DND-41 (cell line): Measurements from ENCODE around the gene USP12.

Experiments
- ATAC-seq: fragments of 200-7000 bp; cut with Tn5 transposase; 3 replicates; pipeline ENCODE4 v1.9.1; 2021; ENCODE audit warnings: low read depth; ENCODE audit not compliant: insufficient read depth
- DNase-seq: peaks from one replicate; pipeline ENCODE4 v3.0.0-alpha.2; 2020
- H2AFZ ChIP-seq: 2 replicates; pipeline ENCODE4 v1.6.0; 2012; ENCODE audit warnings: low read depth, low read length
- H3K27ac ChIP-seq: 2 replicates; pipeline ENCODE4 v1.5.1; 2012; ENCODE audit warnings: low read length, inconsistent platforms
- H3K27me3 ChIP-seq: fragments of 200-600 bp; sonication (generic); 2 replicates; pipeline ENCODE4 v1.6.0; 2012; ENCODE audit warnings: low read length, mild to moderate bottlenecking, inconsistent platforms; ENCODE audit not compliant: insufficient read depth, poor library complexity
- H3K36me3 ChIP-seq: 2 replicates; pipeline ENCODE4 v1.5.1; 2012; ENCODE audit warnings: low read length, inconsistent platforms; ENCODE audit not compliant: insufficient read depth
- H3K4me1 ChIP-seq: 2 replicates; pipeline ENCODE4 v1.5.1; 2012; ENCODE audit warnings: mild to moderate bottlenecking, low read length; ENCODE audit not compliant: insufficient read depth
- H3K4me2 ChIP-seq: 2 replicates; pipeline ENCODE4 v1.6.0; 2012; ENCODE audit warnings: mild to moderate bottlenecking, moderate library complexity, low read length, inconsistent platforms; ENCODE audit not compliant: insufficient read depth
- H3K4me3 ChIP-seq, 2 experiments: fragments of 200-600 bp in 1 of 2; shearing (Covaris generic) in 1 of 2; 2 replicates each; pipeline ENCODE4 v1.5.1; 2012 to 2016; ENCODE audit warnings: inconsistent platforms in 2 of 2, low read length in 2 of 2, mild to moderate bottlenecking in 2 of 2, low read depth in 1 of 2, moderate library complexity in 1 of 2
- H3K79me2 ChIP-seq: 2 replicates; pipeline ENCODE4 v1.6.0; 2012; ENCODE audit warnings: low read length, inconsistent platforms; ENCODE audit not compliant: insufficient read depth
- H3K9ac ChIP-seq: 2 replicates; pipeline ENCODE4 v1.6.0; 2012; ENCODE audit warnings: low read depth, mild to moderate bottlenecking, inconsistent platforms, low read length, moderate library complexity
- H3K9me3 ChIP-seq: 2 replicates; pipeline ENCODE4 v1.5.1; 2012; ENCODE audit warnings: low read length, moderate library complexity, mild to moderate bottlenecking, inconsistent platforms; ENCODE audit not compliant: insufficient read depth, severe bottlenecking
- H4K20me1 ChIP-seq: 2 replicates; pipeline ENCODE4 v1.6.0; 2012; ENCODE audit warnings: low read length; ENCODE audit not compliant: insufficient read depth
- CTCF ChIP-seq: IDR thresholded peaks from 2 replicates; pipeline ENCODE4 v1.5.1; 2012; ENCODE audit warnings: borderline replicate concordance, low read length, moderate library complexity, mild to moderate bottlenecking; ENCODE audit not compliant: poor library complexity, severe bottlenecking; ENCODE audit errors: extremely low read depth
- EZH2 ChIP-seq: IDR thresholded peaks from 3 replicates; pipeline ENCODE4 v1.6.1; 2012; ENCODE audit warnings: borderline replicate concordance, low read depth, mild to moderate bottlenecking, moderate library complexity, low read length, inconsistent platforms; ENCODE audit not compliant: severe bottlenecking

Gene USP12

GRCh38 chr13:27054760-27055159, 116.9 kb downstream of the USP12 start:
- H3K79me2 ChIP-seq: no peaks in the 10 kb centered on the region
- H3K9me3 ChIP-seq: no peaks in the 10 kb centered on the region
- no peak overlapping the region for H3K4me3 ChIP-seq
- H4K20me1 ChIP-seq: no peaks in the 10 kb centered on the region
- no peak for DNase-seq
- no peaks in the 10 kb centered on the region for H3K27me3 ChIP-seq
- no peak overlapping the region for H3K9ac ChIP-seq
- no peak overlapping the region for H2AFZ ChIP-seq
- 0 out of 2 replicates have a peak, but pooled peaks cover 2% of the 10 kb centered on the region for H3K36me3 ChIP-seq
- no peak for TF ChIP-seq CTCF
- TF ChIP-seq EZH2: no peak
- H3K4me1 ChIP-seq: no peaks in the 10 kb centered on the region
- peak; percentile 60 for ATAC-seq
- no peak overlapping the region for H3K27ac ChIP-seq
- no peak overlapping the region for H3K4me2 ChIP-seq

- Histone ChIP-seq H3K36me3 (0 out of 2 replicates have a peak, but pooled peaks cover under 1% of the 10 kb centered on the region), H3K9me3 (no peaks in the 10 kb centered on the region), H3K4me3 (no peak overlapping the region), H3K27ac (no peak overlapping the region), H3K79me2 (no peaks in the 10 kb centered on the region), H3K9ac (no peak overlapping the region), H3K4me1 (no peaks in the 10 kb centered on the region), H3K27me3 (no peaks in the 10 kb centered on the region), H2AFZ (no peak overlapping the region), H3K4me2 (no peak overlapping the region), H4K20me1 (no peaks in the 10 kb centered on the region)
- DNase-seq: no peak
- TF ChIP-seq EZH2 (no peak), CTCF (no peak)
- ATAC-seq: no peak
Observed at GRCh38 chr13:27053902-27054595, 117.6 kb downstream of the USP12 start.

GRCh38 chr13:27053210-27053884, 118.3 kb downstream of the USP12 start:
- no peak overlapping the region for H2AFZ ChIP-seq
- H3K27me3 ChIP-seq: no peaks in the 10 kb centered on the region
- H3K4me1 ChIP-seq: no peaks in the 10 kb centered on the region
- no peak for TF ChIP-seq EZH2
- TF ChIP-seq CTCF: no peak
- ATAC-seq (no peak), DNase-seq (no peak)
- no peaks in the 10 kb centered on the region for H3K79me2 ChIP-seq
- H3K4me2 ChIP-seq: no peak overlapping the region
- H3K27ac ChIP-seq: no peak overlapping the region
- no peak overlapping the region for H3K4me3 ChIP-seq
- H3K36me3 ChIP-seq: no peaks in the 10 kb centered on the region
- H3K9ac ChIP-seq: no peak overlapping the region
- no peaks in the 10 kb centered on the region for H4K20me1 ChIP-seq
- no peaks in the 10 kb centered on the region for H3K9me3 ChIP-seq
